Stimulated activated CD8-positive, alpha-beta memory T cell treated with anti-CD3 and anti-CD28 coated beads, Interleukin-4, amount 100 ng/mL, for 24 hours (primary cell): ENCODE results near the gene JADE3.
"Not testable (repeated sequence)": the region's sequence is repeated elsewhere in the genome, so short reads cannot be mapped to it uniquely, and the experiment has no call there.

Source experiments
- DNase-seq: peaks from one replicate; pipeline ENCODE4 v3.0.0-alpha.2; 2020; ENCODE audit warnings: low read depth

JADE3 gene

DNA sequence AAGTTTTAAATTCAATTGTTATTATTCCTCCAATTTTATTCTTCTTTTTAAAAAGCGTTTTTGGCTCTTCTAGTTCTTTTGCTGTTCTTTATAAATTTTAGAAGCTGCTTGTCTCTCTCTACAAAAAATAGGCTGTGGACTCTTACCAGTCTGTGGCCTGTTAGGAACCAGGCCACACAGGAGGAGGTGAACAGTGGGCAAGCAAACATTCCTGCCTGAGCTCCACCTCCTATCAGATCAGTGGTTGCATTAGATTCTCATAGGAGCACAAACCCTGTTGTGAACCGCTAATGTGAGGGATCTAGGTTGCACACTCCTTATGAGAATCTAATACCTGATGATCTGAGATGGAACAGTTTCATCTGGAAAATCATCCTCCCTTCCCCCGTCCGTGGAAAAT, 23.1 kb downstream of the JADE3 start:
- DNase-seq: no peak

DNA sequence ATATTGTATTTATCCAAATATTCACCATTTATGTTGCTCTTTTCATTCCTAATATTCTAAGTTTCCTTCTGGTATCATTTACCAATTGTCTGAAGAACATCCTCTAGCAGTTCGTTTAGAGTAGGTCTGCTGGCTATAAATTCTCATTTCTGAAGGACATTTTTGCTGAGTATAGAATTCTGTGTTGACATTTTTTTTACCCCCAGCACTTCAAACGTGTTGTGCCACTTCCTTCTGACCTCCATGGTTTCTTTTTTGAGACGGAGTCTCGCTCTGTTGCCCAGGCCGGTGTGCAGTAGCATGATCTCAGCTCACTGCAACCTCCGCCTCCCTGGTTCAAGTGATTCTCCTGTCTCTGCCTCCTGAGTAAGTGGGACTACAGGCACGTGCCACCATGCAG, 26.4 kb downstream of the JADE3 start:
- no peak for DNase-seq

DNA sequence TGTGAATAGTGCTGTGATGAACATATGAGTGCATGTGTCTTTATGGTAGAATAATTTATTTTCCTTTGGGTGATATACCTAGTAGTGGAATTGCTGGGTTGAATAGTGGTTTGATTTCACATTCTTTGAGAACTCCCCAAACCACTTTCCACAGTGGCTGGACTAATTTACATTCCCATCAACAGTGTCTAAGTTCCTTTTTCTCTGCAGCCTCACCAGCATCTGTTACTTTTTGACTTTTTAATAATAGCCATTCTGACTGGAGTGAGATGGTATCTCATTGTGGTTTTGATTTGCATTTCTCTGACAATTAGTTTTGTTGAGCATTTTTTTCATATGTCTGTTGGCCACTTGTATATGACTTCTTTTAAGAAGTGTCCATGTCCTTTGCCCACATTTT, 29.1 kb downstream of the JADE3 start:
- no peak for DNase-seq

DNA sequence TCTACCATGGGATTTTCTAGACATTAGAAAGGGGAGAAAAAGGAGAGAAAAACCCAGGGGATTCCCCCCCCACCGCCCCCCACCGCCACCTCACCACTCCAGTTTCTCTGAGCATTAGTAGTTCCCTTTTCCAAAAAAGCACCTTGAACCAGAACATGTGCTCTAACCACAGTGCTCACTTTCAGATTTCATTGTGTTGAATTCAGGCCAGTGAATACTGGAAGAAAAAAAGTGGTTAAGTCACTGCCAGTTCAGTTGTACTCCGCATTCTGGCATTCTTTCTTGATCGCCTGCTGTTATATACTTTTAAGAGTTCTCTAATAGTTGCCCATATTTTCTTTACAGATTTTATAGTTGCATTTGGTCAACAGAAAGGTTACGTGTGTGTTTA, 40.9 kb downstream of the JADE3 start:
- no peak for DNase-seq

DNA sequence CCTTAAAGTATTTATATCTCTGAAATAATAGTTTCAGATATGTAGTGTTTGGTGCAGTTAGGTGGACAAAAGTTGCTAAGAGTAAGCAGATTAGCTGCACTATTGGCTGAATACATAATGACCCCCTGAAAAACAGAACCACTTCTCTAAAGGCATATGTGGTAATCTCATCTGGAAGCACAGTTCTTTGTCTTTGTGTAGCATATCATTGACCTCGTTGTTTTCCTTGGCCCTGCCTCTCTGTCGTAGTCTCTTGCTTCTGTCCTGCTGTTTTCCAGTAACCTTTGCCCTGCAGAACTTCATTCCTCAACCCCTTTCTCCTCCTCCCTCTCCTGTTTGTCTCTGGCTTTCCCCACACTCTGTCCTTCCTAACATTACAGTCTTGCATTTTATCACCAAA, 41.4 kb downstream of the JADE3 start:
- no peak for DNase-seq

DNA sequence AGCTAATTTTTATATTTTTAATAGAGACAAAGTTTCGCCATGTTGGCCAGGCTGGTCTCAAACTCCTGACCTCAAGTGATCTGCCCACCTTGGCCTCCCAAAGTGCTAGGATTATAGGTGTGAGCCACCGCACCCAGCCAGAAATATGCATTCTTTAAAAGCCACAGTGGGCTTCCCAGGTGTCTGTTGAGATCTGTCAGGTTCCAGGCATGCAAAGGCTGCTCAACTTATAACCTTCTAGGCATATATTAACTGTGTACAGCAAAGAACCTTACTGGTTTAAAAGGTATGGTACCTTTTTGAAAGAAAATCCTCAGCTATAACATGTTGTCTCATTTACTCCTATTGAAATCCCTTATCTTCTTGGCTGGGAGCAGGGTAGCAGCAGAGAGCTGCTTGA, 42.5 kb downstream of the JADE3 start:
- no peak for DNase-seq

- not testable (repeated sequence) for DNase-seq
Measured at GRCh38 chrX:46956589-46956988, 44.4 kb downstream of the JADE3 start.

- DNase-seq: no peak
Measured at GRCh38 chrX:46957297-46957696, 45.1 kb downstream of the JADE3 start.

GRCh38 chrX:46959101-46959500, 46.9 kb downstream of the JADE3 start:
- no peak for DNase-seq

DNA sequence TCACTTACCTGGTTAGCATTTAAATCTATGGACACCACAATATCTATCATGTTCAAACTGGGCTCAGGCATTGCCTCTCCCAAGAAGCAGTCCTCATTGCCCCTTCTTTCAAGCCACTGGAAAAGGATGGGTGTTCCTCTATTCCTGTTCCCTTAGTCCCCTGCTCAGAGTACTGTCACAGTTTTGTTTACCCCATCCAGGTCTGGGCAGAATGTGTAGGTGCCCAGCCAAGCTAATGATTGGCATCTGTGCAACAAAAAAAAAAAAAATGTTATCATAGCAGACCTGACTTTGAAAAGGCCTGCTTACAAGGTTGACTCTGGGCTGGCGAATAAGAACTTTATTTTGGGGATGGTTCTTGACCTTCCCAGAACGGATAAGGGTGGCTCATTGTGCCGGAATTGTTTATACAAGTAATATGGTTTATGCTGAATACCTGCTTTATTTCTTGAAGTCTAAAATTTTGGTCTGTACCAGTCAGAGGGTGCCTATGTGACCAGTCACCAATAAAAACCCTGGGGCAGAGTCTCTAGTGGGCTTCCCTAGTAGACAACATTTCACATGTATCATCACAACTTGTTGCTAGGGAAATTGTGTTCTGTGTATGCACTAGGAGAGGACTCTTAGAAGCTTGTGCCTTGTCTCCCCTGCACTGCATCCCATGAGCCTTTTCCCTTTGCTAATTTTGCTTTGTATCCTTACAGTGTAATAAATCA, 47.9 kb downstream of the JADE3 start:
- no peak for DNase-seq

DNA sequence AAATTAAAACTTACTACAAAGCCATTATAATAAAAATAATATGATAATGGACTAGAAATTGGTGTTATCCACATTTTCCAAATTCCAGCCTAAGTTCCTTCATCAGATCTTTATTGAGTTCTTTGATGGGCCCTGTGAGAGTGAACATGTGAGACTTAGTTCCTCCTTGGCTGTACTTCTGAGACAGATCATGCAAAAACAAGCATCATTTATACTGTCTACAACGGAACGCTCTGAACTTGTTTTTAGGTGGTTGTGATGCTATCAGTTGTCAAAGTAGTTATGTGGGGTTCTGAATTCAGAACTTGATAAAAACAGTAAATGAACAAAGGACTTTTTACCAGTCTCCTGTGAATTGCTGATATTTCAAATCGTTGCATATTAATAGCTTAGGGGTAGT, 48.9 kb downstream of the JADE3 start:
- no peak for DNase-seq

DNA sequence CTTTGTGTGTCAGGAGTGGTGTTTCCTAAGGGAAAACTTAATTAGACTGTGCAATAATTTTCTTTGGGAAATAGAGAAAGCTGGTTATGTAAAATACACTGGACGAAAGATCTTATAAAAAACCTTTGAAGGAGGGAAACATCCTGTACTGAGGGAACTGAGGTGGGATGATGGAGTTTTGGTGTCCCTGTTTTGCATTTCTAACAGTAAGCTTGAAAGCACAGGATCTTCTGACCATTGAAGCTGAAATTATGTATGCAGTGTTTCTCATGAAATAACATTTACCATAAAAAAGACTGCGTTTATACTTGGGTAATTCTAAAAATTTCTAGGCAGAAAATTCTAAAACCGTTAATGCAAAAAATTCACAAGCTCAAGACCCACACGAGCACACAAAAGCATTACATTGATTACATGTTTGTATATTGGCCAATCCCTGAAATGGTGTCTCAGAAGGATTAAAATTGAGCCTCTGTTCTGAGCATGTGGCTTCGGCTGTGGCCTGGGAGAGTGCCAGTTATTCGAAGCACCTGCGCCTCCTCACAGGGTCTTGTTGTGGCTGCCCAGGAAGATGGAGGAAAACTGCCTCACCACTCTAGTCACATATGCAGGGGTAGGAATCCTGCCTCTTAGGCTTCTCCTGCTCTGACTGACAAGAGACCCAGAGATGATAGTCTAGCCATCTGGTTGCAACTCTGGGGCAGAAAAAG, 49.5 kb downstream of the JADE3 start:
- DNase-seq: no peak

DNA sequence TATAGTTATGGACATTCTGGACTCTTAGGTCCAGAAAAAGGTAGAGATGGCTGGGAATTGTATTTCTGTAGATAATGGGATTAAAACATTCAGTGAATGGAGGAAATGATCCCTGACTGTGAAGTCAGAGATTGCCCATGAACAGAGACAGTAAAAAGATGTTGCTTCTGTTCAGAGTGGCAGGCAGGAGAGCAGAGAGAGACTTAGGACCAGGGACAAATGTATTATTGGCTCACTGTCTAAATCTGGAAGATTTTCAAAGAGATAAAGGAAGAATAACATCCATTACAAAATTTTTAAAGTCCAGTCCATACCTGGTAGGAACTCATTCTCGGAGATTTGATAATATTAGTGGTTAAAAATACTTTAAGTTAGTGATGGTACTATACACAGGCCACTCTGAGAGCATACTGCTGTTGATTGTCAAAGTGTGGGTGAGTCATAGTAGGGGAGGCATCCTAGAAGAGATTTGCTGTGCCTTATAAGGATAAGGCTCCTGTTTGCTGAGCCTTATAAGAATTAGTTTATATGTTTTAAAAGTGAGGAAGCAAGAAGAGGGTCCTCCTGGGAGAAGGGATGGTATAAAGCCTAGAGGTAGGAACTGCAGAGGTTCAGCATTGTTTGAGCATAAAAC, 53.0 kb downstream of the JADE3 start:
- DNase-seq: no peak

DNA sequence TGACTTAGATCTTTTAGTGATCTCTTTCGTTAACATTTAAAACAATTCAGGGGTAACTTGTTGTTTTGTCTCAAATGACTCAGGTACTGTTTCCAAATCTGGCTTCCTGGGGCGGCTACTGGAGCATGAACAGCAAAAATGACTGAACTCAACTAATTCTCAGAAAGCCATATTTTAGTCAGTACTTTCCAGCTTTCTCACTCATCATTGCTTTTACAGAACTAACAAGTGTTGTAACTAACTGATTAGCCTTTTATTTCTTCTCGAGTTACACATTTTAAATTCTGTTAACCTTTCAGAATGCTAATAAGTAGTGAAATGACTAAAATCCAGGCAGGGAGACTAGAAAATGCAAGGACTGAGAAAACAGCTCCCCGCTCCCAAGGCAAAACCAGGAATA, 55.3 kb downstream of the JADE3 start:
- DNase-seq: no peak

- not testable (repeated sequence) for DNase-seq
Measured at GRCh38 chrX:46977046-46977445, 64.8 kb downstream of the JADE3 start.

DNA sequence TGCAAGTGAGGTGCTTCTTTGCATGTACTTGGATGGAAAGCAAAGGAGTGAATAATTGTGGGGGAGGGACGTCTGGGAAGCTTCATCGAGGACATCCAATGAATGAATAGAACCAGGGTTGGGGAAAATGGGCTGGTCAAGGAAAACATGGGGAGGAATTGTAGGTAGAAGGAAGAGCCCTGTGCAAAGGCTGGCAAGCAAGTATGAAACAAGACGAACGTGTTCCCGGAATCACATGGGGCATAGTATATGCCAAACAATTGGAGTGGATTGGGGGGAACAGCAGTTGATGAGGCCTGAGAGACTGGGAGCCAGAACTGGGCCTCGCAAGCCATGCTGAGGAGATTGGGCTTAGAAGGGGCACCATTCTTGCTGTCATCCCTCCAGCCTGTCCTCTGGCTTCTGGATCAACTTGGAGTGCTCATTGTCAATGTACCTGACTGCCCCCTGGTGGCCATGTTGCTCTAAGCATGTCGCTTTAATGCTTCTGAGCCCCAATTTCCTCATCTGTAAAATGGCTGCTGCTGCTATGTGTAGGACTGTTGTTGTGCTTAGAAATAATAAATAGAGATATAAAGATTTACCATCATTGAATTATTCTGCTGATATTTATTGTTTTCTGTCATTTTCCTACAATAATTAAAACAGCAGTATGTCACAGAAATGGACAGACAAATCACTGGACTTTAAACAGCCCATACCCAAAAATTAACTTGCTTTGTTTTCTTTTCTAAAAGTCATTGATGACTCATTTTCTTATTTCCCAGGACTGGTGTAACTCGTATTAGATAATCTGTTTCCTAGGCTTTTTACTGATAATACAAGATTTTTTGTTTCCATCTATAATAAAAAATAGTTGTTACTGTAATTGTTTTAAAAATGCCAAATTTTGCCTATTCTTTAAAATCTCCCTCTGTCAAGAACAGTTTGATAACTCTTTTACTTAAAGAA, 66.4 kb downstream of the JADE3 start:
- DNase-seq: peak; percentile 63

GRCh38 chrX:46984705-46985104, 72.5 kb downstream of the JADE3 start:
- no peak for DNase-seq

DNA sequence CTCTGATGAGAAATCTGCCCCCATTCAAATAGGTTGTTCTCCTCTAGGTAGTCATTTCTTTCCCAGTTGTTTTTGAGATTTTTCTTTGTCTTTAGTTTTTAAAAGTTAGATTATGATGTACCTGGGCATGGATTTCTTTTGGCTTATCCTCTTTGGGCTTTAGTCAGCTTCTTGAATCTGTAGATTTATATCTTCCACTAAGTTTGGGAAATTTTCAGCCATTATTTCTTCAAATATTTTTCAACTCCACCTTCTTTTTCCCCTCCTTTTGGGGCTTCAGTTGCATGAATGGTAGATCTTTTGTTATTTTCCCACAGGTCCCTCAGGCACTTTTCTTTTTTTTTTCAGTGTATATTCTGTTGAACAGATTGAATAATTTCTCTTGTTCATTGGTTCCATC, 77.3 kb downstream of the JADE3 start:
- no peak for DNase-seq

GRCh38 chrX:46991664-46992063, 79.4 kb downstream of the JADE3 start:
- no peak for DNase-seq

DNA sequence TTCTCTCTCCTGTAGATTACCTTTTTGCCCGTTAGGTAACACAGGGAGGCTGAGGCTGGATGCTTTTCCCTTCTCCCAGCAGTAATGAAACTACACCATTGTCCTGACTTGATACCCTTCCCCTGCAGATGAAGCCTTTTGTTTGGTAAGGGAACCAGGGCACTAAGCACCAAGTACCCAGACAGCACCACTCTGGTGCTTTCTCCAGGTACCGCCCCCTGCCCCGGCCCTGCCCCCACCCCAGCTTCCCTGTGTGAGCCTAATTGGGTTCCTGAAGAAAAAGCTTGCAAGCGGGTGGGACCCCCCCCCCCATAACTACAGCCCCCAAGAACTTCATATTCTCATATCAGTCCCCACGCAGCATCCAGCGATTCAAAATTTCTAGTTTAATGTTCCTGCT, 79.8 kb downstream of the JADE3 start:
- no peak for DNase-seq

- no peak for DNase-seq
Measured at GRCh38 chrX:46994096-46994495, 81.9 kb downstream of the JADE3 start.

DNA sequence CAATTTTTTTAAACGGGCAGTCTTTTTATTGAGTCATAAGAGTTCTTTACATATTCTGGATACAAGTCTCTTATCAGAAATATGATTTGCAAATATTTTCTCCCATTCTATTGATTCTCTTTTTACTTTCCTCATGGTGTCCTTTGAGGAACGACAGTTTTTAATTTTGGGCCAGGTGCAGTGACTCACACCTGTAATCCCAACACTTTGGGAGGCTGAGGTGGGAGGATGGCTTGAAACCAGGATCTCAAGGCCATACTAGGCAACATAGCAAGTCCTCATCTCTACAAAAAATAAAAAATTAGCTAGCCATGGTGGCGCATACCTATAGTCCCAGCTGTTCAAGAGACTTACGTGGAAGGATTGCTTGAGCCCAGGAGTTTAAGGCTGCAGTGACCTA, 99.9 kb downstream of the JADE3 start:
- no peak for DNase-seq
